GM23338 (cell line): Measurements from ENCODE around the gene TBC1D9. TPM values are rescaled to one million over a fixed set of nuclear protein-coding genes. Genes with fewer than 3 reads are reported as not detected.
A peak's percentile ranks its signal among the peaks of the same experiment; 100 is the strongest.

Experiments used
- ATAC-seq: fragments of 200-7000 bp; cut with Tn5 transposase; 3 replicates; pipeline ENCODE4 v1.9.1; 2020
- DNase-seq: peaks from one replicate; pipeline ENCODE4 v3.0.0-alpha.2; 2015; ENCODE audit warnings: low spot score
- H2AFZ ChIP-seq: fragments of 200-600 bp; sonication (generic); 2 replicates; pipeline ENCODE4 v1.8.0; 2016; ENCODE audit warnings: antibody characterized with exemption, mild to moderate bottlenecking, moderate library complexity
- H3F3A ChIP-seq: fragments of 200-600 bp; sonication (generic); replicated peaks from 2 replicates; pipeline ENCODE4 v1.8.0; 2017; ENCODE audit warnings: antibody characterized with exemption, mixed run types, low read depth
- H3K27ac ChIP-seq: fragments of 200-600 bp; sonication (generic); 2 replicates; pipeline ENCODE4 v1.6.1; 2016; ENCODE audit warnings: low read depth
- H3K27me3 ChIP-seq: fragments of 200-600 bp; sonication (generic); 2 replicates; pipeline ENCODE4 v1.8.0; 2016; ENCODE audit warnings: mild to moderate bottlenecking, mixed run types, moderate library complexity; ENCODE audit not compliant: insufficient read depth
- H3K36me3 ChIP-seq: fragments of 200-600 bp; sonication (generic); 2 replicates; pipeline ENCODE4 v1.8.0; 2016; ENCODE audit warnings: mild to moderate bottlenecking; ENCODE audit not compliant: insufficient read depth
- H3K4me1 ChIP-seq: fragments of 200-600 bp; sonication (generic); 2 replicates; pipeline ENCODE4 v1.8.0; 2016; ENCODE audit warnings: mild to moderate bottlenecking, moderate library complexity; ENCODE audit not compliant: insufficient read depth
- H3K4me2 ChIP-seq: fragments of 200-600 bp; sonication (generic); 2 replicates; pipeline ENCODE4 v1.7.1; 2017; ENCODE audit warnings: mixed run types
- H3K4me3 ChIP-seq: fragments of 200-600 bp; sonication (generic); 2 replicates; pipeline ENCODE4 v1.6.1; 2016; ENCODE audit warnings: mixed run types
- H3K79me2 ChIP-seq: fragments of 200-600 bp; sonication (generic); replicated peaks from 2 replicates; pipeline ENCODE4 v1.8.0; 2017; ENCODE audit warnings: mild to moderate bottlenecking; ENCODE audit not compliant: insufficient read depth
- H3K9me2 ChIP-seq: fragments of 200-600 bp; sonication (generic); 2 replicates; pipeline ENCODE4 v1.8.0; 2017; ENCODE audit not compliant: insufficient read depth
- H4K20me1 ChIP-seq: fragments of 200-600 bp; sonication (generic); replicated peaks from 2 replicates; pipeline ENCODE4 v1.8.0; 2017; ENCODE audit warnings: mild to moderate bottlenecking; ENCODE audit not compliant: insufficient read depth
- H3K27ac Mint-ChIP-seq: 2 replicates; pipeline ENCODE4 v1.8.0; 2020; ENCODE audit warnings: inconsistent platforms, mild to moderate bottlenecking, moderate library complexity, mixed read lengths
- H3K27me3 Mint-ChIP-seq: 3 replicates; pipeline ENCODE4 v1.8.0; 2022; ENCODE audit warnings: low read depth, mild to moderate bottlenecking, moderate library complexity, mixed read lengths, inconsistent platforms; ENCODE audit not compliant: insufficient read depth, poor library complexity
- H3K36me3 Mint-ChIP-seq: 3 replicates; pipeline ENCODE4 v1.8.0; 2021; ENCODE audit warnings: low read depth, mild to moderate bottlenecking, inconsistent platforms, moderate library complexity, mixed read lengths
- H3K4me1 Mint-ChIP-seq: 3 replicates; pipeline ENCODE4 v1.8.0; 2020; ENCODE audit warnings: mild to moderate bottlenecking, inconsistent platforms, mixed read lengths
- H3K4me3 Mint-ChIP-seq: 3 replicates; pipeline ENCODE4 v1.8.0; 2021; ENCODE audit warnings: moderate library complexity, mild to moderate bottlenecking, inconsistent platforms, mixed read lengths
- H3K9me3 Mint-ChIP-seq: 3 replicates; pipeline ENCODE4 v1.8.0; 2020; ENCODE audit warnings: moderate library complexity, mild to moderate bottlenecking, inconsistent platforms, mixed read lengths
- CREB1 ChIP-seq: fragments of 250-450 bp; sonication (Bioruptor Pico); IDR thresholded peaks from 2 replicates; pipeline ENCODE4 v1.5.0; 2020; ENCODE audit warnings: low read depth, mild to moderate bottlenecking, moderate library complexity
- EZH2 ChIP-seq: fragments of 200-600 bp; sonication (generic); IDR thresholded peaks from one replicate; pipeline ENCODE4 v1.8.0; 2017; ENCODE audit warnings: antibody characterized with exemption, mild to moderate bottlenecking, low read depth; ENCODE audit not compliant: unreplicated experiment
- EZH2phosphoT487 ChIP-seq: fragments of 200-600 bp; sonication (generic); IDR thresholded peaks from one replicate; pipeline ENCODE4 v1.8.1; 2018; ENCODE audit warnings: antibody characterized with exemption; ENCODE audit not compliant: unreplicated experiment
- NANOG ChIP-seq: IDR thresholded peaks from 2 replicates; pipeline ENCODE4 v1.6.1; 2016; ENCODE audit warnings: antibody characterized with exemption, borderline replicate concordance
- POLR2AphosphoS5 ChIP-seq: IDR thresholded peaks from 2 replicates; pipeline ENCODE4 v1.6.1; 2016; ENCODE audit warnings: antibody characterized with exemption, low read depth
- STAT1 ChIP-seq: IDR thresholded peaks from one replicate; pipeline ENCODE4 v1.6.1; 2016; ENCODE audit warnings: antibody characterized with exemption; ENCODE audit not compliant: unreplicated experiment
- ZNF114 ChIP-seq: fragments of 250-450 bp; sonication (Bioruptor Pico); IDR thresholded peaks from 2 replicates; pipeline ENCODE4 v1.5.0; 2020; ENCODE audit warnings: mild to moderate bottlenecking, moderate library complexity
- ZNF331 ChIP-seq: fragments of 250-450 bp; sonication (Bioruptor Pico); IDR thresholded peaks from 2 replicates; pipeline ENCODE4 v1.5.0; 2020; ENCODE audit warnings: low read depth, mild to moderate bottlenecking, moderate library complexity
- polyA plus RNA-seq: library from polyadenylated mRNA; unstranded; fragments of >200 nt; fragmentation: Nextera tagmentation; extraction: Ambion mirVana; gene quantifications from 2 replicates; pipeline ENCODE4 v1.2.1, GENCODE V29; 2016
- total RNA-seq: library from RNA; depleted of rRNA; stranded (reverse); fragments of >200 nt; shearing (Covaris generic); gene quantifications from 2 replicates; pipeline ENCODE4 v1.2.3, GENCODE V29; 2014
- TF ChIP-seq, protein P1 (sequence below): fragments of 250-450 bp; sonication (Bioruptor Pico); IDR thresholded peaks from 2 replicates; pipeline ENCODE4 v1.5.0; 2020; ENCODE audit warnings: mild to moderate bottlenecking, moderate library complexity
- TF ChIP-seq, protein P2 (sequence below): IDR thresholded peaks from 2 replicates; pipeline ENCODE4 v1.6.1; 2016; ENCODE audit warnings: antibody characterized with exemption

Gene TBC1D9
- total and polyA plus RNA-seq, 2 experiments from 2014 or later = 0.03 to 0.56 TPM

DNA sequence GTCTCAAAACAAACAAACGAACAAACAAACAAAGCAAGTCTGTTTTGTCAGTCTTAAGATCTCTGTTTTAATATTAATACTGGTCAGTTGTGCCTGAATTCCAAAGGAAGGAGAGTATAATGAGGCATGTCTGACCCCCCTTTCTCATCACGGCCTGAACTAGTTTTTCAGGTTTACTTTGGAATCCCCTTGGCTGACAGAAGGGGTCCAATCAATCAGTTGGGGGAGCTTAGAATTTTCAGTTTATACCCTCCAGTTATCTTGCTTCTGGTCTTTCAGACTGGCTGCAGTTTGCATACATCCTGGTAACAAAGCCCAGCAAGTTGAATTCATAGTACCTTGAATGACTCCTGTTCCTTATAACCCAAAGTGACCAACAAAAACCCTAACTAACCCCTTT lies 41.1 kb downstream of the TBC1D9 start (continued):
- TF ChIP-seq, protein P1, sequence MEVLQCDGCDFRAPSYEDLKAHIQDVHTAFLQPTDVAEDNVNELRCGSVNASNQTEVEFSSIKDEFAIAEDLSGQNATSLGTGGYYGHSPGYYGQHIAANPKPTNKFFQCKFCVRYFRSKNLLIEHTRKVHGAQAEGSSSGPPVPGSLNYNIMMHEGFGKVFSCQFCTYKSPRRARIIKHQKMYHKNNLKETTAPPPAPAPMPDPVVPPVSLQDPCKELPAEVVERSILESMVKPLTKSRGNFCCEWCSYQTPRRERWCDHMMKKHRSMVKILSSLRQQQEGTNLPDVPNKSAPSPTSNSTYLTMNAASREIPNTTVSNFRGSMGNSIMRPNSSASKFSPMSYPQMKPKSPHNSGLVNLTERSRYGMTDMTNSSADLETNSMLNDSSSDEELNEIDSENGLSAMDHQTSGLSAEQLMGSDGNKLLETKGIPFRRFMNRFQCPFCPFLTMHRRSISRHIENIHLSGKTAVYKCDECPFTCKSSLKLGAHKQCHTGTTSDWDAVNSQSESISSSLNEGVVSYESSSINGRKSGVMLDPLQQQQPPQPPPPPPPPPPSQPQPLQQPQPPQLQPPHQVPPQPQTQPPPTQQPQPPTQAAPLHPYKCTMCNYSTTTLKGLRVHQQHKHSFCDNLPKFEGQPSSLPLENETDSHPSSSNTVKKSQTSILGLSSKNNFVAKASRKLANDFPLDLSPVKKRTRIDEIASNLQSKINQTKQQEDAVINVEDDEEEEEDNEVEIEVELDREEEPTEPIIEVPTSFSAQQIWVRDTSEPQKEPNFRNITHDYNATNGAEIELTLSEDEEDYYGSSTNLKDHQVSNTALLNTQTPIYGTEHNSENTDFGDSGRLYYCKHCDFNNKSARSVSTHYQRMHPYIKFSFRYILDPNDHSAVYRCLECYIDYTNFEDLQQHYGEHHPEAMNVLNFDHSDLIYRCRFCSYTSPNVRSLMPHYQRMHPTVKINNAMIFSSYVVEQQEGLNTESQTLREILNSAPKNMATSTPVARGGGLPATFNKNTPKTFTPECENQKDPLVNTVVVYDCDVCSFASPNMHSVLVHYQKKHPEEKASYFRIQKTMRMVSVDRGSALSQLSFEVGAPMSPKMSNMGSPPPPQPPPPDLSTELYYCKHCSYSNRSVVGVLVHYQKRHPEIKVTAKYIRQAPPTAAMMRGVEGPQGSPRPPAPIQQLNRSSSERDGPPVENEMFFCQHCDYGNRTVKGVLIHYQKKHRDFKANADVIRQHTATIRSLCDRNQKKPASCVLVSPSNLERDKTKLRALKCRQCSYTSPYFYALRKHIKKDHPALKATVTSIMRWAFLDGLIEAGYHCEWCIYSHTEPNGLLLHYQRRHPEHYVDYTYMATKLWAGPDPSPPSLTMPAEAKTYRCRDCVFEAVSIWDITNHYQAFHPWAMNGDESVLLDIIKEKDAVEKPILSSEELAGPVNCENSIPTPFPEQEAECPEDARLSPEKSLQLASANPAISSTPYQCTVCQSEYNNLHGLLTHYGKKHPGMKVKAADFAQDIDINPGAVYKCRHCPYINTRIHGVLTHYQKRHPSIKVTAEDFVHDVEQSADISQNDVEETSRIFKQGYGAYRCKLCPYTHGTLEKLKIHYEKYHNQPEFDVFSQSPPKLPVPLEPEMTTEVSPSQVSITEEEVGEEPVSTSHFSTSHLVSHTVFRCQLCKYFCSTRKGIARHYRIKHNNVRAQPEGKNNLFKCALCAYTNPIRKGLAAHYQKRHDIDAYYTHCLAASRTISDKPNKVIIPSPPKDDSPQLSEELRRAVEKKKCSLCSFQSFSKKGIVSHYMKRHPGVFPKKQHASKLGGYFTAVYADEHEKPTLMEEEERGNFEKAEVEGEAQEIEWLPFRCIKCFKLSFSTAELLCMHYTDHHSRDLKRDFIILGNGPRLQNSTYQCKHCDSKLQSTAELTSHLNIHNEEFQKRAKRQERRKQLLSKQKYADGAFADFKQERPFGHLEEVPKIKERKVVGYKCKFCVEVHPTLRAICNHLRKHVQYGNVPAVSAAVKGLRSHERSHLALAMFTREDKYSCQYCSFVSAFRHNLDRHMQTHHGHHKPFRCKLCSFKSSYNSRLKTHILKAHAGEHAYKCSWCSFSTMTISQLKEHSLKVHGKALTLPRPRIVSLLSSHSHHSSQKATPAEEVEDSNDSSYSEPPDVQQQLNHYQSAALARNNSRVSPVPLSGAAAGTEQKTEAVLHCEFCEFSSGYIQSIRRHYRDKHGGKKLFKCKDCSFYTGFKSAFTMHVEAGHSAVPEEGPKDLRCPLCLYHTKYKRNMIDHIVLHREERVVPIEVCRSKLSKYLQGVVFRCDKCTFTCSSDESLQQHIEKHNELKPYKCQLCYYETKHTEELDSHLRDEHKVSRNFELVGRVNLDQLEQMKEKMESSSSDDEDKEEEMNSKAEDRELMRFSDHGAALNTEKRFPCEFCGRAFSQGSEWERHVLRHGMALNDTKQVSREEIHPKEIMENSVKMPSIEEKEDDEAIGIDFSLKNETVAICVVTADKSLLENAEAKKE = no peak
- TF ChIP-seq ZNF114 (no peak), ZNF331 (CRISPR knock-in tag) (no peak), NANOG (no peak)
- TF ChIP-seq, protein P2, sequence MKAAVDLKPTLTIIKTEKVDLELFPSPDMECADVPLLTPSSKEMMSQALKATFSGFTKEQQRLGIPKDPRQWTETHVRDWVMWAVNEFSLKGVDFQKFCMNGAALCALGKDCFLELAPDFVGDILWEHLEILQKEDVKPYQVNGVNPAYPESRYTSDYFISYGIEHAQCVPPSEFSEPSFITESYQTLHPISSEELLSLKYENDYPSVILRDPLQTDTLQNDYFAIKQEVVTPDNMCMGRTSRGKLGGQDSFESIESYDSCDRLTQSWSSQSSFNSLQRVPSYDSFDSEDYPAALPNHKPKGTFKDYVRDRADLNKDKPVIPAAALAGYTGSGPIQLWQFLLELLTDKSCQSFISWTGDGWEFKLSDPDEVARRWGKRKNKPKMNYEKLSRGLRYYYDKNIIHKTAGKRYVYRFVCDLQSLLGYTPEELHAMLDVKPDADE = no peak

DNA sequence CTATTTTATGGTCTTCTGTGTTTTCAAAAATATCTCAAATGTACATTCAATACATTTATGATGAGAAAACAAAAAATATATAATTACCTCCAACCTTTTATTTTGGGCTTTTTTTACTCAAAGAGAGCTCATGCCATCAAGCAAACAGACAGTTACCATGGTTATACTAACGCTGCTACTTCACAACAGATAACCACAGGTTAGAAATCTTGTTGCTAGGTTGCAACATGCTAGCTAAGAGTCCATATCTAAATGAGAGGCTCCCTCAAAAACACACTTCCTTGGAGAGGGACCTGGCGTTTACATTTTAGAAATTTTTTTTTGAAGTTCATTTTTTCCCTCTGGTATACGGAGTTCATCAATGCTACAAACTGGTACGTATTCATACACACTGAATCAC lies 44.3 kb downstream of the TBC1D9 start:
- H3K9me2 ChIP-seq = no peaks in the 10 kb centered on the region
- H2AFZ ChIP-seq = no peak overlapping the region
- H3K36me3 Mint-ChIP-seq = peaks cover 13% of the 10 kb centered on the region
- no peak overlapping the region for H3K4me2 ChIP-seq
- H3K36me3 ChIP-seq = no peaks in the 10 kb centered on the region; the same call in 1 of the 2 replicates
- H3K27ac ChIP-seq = no peak overlapping the region
- ATAC-seq = no peak
- H3K9me3 Mint-ChIP-seq = peaks cover 10% of the 10 kb centered on the region
- no peak overlapping the region for H3K27ac Mint-ChIP-seq
- H3F3A ChIP-seq = no peaks in the 10 kb centered on the region
- no peak overlapping the region for H3K4me3 Mint-ChIP-seq
- H3K4me1 ChIP-seq = peaks cover 5% of the 10 kb centered on the region; the same call in 1 of the 2 replicates
- no peaks in the 10 kb centered on the region for H3K27me3 Mint-ChIP-seq
- H3K4me3 ChIP-seq = no peak overlapping the region
- no peaks in the 10 kb centered on the region for H3K27me3 ChIP-seq
- DNase-seq = peak; percentile 42
- H4K20me1 ChIP-seq = no peaks in the 10 kb centered on the region
- peaks cover 12% of the 10 kb centered on the region for H3K4me1 Mint-ChIP-seq
- H3K79me2 ChIP-seq = no peaks in the 10 kb centered on the region
- TF ChIP-seq POLR2AphosphoS5 (no peak), EZH2phosphoT487 (no peak), CREB1 (CRISPR knock-in tag) (no peak), STAT1 (no peak), NANOG (no peak), EZH2 (no peak), ZNF331 (CRISPR knock-in tag) (no peak)
- TF ChIP-seq, protein P1 = no peak
